ENCODE data around the gene ZMYND15.

The ZMYND15 gene

GRCh38 chr17:4786106-4786511 lies 46.5 kb downstream of the ZMYND15 start, which contains the start of gene VMO1:
Gene VMO1 (minus strand): TSS chr17:4786364. CDS start chr17:4786352, 12 bp downstream.
- peak; percentile 60 for DNase-seq

- peak; percentile 32 for DNase-seq
Measured at GRCh38 chr17:4786516-4786915, 46.9 kb downstream of the ZMYND15 start.

- DNase-seq, result no peak
Measured at GRCh38 chr17:4788159-4788806, 48.6 kb downstream of the ZMYND15 start.

GRCh38 chr17:4788807-4789700 lies 49.4 kb downstream of the ZMYND15 start, which contains the start of gene GLTPD2:
Gene GLTPD2 (plus strand): TSS chr17:4788964. CDS start chr17:4789012, 48 bp downstream.
- DNase-seq, result peak; percentile 74

GRCh38 chr17:4789701-4789950 lies 50.0 kb downstream of the ZMYND15 start:
- no peak for DNase-seq

- DNase-seq, result peak; percentile 98
Measured at GRCh38 chr17:4789951-4790704, 50.5 kb downstream of the ZMYND15 start.

- DNase-seq, result no peak
Measured at GRCh38 chr17:4790705-4791088, 51.1 kb downstream of the ZMYND15 start.

- no peak for DNase-seq
Measured at GRCh38 chr17:4795168-4795567, 55.5 kb downstream of the ZMYND15 start.
